OCI-LY3 (cell line): ENCODE results near the gene GH1.

Source experiments
- EZH2phosphoT487 ChIP-seq: fragments of 200-600 bp; shearing (Covaris generic); IDR thresholded peaks from 2 replicates; pipeline ENCODE4 v1.6.1; 2018; ENCODE audit warnings: antibody characterized with exemption, mixed run types, low read depth
- TF ChIP-seq, protein P1 (sequence below): fragments of 200-600, 300-600 bp; sonication (generic); IDR thresholded peaks from 2 replicates; pipeline ENCODE4 v1.5.1; 2014; ENCODE audit warnings: antibody characterized with exemption, low read length, low read depth

DNA sequence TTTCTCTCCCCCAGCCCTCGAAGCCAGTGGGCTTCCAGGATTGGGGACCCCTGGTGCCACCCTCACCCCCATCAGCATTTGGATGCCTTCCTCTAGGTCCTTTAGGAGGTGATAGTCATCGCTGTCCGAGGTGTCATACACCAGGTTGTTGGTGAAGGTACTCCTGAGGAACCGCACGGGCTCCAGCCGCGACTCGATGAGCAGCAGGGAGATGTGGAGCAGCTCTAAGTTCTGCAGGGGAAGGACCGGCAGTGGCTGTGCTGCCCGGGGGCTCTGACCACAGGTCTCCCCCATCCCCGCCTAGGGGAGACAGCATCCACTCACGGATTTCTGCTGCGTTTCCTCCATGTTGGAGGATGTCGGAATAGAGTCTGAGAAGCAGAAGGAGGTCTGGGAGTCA, 8.5 kb downstream of the GH1 start:
- TF ChIP-seq EZH2phosphoT487: no peak
- TF ChIP-seq, protein P1, sequence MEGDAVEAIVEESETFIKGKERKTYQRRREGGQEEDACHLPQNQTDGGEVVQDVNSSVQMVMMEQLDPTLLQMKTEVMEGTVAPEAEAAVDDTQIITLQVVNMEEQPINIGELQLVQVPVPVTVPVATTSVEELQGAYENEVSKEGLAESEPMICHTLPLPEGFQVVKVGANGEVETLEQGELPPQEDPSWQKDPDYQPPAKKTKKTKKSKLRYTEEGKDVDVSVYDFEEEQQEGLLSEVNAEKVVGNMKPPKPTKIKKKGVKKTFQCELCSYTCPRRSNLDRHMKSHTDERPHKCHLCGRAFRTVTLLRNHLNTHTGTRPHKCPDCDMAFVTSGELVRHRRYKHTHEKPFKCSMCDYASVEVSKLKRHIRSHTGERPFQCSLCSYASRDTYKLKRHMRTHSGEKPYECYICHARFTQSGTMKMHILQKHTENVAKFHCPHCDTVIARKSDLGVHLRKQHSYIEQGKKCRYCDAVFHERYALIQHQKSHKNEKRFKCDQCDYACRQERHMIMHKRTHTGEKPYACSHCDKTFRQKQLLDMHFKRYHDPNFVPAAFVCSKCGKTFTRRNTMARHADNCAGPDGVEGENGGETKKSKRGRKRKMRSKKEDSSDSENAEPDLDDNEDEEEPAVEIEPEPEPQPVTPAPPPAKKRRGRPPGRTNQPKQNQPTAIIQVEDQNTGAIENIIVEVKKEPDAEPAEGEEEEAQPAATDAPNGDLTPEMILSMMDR: no peak
